Dermis blood vessel endothelial cell (primary cell): ENCODE measurements around the gene PKD2. TPM values are rescaled to one million over a fixed set of nuclear protein-coding genes. Genes with fewer than 3 reads are reported as not detected.
"Not testable (repeated sequence)": the region's sequence is repeated elsewhere in the genome, so short reads cannot be mapped to it uniquely, and the experiment has no call there.

ENCODE experiments used
- DNase-seq: peaks from one replicate; pipeline ENCODE4 v3.0.0; 2010
- total RNA-seq: library from RNA; depleted of rRNA; stranded (reverse); fragments of >200 nt; gene quantifications from 2 replicates; pipeline ENCODE4 v1.2.3, GENCODE V29; 2014

The PKD2 gene
- total RNA-seq, 1 donor from 2014 or later, result 48.8 TPM

DNA sequence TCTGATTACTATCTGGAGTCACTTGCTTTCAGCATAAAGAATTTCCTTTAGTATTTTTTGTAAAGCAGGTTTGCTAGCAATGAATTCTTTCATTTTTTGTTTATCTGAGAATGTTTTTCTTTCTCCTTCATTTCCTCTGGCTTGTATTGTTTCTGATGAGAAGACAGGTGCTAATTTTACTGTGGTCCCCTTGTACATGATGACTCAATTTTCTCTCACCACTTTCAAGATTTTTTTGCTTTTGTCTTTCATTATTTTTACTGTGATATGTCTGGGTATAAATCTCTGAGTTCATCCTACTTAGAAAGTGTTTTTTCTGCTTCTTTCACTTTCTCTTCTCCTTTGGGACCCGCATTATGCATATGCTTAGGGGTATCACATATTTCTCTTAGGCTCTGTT, 62.6 kb downstream of the PKD2 start:
- peak; percentile 48 for DNase-seq

DNA sequence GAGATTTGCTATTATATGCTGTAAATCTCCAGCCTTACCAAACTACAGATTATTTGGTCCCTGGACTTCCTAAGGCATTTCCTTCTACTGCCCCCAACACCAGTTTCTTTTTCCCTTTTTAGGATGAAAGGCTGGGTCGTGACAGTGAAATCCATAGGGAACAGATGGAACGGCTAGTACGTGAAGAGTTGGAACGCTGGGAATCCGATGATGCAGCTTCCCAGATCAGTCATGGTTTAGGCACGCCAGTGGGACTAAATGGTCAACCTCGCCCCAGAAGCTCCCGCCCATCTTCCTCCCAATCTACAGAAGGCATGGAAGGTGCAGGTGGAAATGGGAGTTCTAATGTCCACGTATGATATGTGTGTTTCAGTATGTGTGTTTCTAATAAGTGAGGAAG, 67.9 kb downstream of the PKD2 start:
- DNase-seq, result no peak

DNA sequence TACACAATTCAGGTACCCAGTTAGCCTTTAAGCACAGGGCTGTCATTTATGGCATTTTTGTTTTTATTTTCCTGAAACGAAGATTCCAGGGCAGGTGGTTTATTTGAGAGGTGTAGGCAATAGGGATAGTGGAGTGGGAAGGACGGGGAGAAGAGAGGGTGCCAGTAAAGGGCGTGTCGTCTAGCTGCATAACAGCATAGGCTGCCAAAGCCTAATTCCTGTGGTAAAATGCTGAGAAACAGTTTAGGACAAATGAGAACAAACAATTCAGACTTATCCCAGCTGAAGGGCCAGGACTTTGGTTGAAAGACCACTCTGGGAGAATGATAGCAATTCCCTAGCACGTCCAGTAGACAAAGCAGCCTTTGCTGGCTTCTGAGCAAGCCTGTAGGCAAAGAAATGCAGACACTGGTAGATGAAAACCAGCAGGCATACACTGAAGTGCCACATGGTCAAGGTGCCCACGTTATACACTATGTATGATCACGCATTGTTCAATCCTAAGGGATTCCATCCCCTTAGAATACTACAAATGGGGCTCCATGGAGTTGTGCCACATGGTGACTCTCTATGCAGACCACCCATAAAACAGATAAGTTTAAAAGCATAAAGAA, 70.6 kb downstream of the PKD2 start:
- no peak for DNase-seq

DNA sequence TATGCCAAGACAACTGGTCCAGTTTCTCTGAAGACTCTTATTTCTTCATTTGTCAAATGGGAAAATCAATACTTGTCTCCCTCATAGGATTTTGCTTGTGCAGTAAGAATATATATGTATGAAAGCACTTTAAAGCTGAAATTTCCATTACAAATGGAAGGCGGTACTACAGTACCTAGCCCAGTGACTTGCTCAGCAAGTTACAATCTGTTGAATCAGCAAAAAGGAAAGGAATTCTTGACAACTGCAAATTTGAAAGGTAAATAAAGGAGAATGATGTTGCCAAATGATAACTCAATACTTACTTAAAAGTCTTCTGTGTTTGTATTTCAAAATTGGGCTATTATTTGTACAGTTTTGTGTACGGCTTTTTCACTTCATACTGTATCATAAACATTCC, 71.1 kb downstream of the PKD2 start:
- no peak for DNase-seq

DNA sequence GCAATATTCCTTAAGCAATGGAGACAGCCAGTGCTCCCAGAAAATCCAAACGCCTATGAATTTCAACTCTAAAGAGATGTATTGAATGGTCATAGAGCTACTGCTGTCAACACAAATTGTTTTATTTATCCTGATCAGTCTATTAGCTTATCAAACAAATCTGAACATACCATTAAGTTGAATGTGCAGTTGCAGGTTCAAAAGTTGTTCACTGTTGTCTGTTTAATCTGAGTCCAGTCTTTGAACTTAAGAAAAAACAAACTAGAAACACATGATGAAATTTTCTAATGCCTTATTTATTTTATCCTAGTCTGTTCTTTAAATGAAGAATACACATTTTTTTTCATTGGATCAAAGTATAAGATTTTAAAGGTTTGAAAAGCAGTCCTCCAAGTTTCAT, 73.2 kb downstream of the PKD2 start:
- DNase-seq, result no peak

DNA sequence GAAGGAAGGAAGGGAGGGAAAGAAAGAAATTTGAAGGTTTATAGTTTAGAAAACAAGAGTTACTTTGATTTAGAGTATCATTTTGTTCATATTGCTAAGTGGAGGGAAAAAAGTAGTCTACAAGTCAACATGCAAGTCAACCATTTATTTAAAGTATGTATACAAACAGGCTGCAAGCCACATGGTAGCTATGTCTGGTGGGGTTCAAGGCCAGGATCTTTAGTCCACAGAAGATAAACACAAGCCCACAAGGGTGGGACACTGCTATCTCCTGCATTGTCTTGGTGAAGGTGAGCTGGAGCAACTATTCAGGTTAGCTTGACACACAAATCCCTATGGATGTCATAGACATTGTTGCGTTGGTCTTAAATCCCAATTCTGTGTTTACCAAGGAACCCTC, 79.6 kb downstream of the PKD2 start:
- no peak for DNase-seq

DNA sequence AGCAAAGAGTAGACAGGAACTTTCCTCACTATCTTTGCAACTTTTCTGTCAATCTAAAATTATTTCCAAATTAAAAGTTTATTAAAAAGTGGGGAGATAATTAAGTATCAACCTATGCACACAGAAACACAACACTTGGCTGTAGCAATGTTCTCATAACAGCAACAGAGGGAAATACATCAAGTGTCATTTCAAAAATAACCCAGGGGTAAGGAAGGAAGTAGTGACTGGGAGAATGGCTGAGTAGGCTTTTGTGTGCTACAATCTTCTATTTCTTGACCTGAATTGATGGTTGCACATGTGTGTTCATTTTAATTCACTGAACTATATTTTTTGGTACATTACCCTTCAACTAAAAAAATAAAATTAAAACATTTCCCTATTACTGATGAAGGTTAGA, 83.5 kb downstream of the PKD2 start:
- DNase-seq, result peak; percentile 28

DNA sequence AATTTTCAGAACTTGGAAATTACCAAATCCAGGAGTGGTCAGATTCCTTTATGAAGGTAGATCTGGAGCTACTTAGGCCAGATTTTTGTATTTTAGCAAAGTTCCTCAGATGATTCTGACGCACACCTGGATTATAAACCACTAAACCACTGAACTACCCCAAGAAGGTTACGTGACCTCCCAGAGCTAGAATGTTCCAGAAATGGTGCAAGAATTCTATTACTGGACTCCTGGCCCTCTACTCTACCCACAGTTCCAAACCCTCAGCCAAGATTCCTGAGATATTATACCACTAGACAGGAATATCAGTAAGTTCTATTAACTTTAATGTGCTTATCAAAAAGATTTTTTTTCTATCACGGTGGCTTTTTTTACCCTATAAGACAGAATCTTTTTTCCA, 83.9 kb downstream of the PKD2 start:
- no peak for DNase-seq

DNA sequence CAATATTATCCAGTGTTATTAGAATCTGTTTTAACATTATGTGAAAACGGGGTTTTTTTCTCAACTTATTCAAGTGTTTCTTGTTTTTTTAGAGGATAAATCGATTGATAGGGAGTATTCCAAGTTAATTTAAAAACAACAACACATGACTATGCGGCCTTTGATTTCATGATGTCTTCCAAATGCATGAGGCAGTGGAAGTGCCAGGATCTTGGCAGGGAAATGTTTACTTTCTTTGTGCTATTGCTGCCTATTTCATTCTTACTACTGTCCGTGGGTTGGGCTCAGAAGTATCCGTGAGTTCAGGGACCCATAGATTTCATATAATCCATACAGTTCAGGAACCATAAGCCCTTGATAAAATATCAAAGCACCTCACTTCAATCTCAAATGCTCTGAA, 86.4 kb downstream of the PKD2 start:
- no peak for DNase-seq

DNA sequence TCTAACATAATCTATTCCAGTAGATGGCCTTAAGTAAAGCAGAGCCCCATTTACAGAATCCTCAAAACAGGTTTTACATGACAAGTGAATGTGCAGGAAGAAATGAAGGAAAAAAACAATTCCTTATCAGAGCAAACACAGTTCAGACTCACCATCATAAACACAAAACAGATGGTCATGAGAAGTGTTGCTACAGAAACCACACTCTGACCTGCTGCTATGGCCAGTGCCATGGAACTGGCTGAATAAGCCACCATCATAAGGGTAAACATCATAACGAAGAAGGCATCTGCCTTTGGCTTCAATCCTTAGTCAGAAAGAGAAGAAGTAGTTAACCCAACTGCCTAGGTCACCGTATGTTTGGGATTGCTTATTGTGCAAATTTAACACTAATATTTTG, 89.9 kb downstream of the PKD2 start:
- no peak for DNase-seq

DNA sequence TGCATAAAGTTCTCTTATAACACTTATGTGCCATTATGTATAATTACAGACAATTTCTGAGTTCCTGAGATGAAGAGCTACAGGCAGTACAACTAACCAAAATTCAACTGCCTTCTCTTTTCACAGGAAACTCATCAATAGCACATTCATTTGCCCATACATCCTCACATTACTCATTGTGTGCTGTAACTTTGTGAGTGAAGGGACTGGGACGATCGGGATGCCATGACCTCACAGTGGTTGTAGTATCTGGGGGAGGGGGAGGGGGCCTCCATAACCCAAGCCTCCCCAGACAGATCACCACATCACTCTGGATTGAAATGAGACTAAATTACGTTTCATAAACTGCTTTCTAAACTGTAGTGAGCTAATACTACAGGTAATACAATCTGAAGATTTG, 90.3 kb downstream of the PKD2 start:
- DNase-seq, result no peak

DNA sequence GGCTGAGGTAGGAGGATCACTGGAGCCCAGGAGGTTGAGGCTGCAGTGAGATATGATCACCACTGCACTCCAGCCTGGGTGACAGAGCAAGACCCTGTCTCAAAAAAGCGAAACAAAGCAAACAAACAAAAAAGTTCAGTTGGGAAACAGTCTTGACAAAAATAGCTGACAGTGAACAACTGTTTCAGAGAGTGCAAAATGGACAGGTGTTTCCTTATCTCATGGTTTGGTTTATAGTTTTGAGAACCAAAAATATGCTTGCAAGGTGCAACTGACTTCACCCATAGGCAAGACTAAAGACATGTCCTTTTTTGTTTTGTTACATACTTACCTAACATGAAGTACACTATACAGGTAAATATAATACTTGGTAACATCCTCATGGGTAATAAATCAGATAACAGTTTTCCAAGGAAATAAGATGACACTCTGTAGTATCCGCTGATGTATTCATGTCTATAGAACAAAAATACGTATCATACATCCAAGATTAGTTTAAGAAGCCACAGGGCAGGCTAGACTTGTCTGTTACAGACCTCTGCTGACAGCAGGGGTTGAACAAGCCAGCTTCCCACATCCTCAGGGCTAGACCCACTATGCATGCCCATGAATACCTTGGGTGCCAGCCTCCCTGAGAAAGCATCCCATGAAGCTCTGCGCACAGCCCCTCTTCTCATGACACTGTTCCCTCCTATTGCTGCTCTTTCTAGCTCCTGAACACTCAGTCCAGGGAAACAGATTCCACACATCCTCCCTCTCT, 91.7 kb downstream of the PKD2 start:
- no peak for DNase-seq

DNA sequence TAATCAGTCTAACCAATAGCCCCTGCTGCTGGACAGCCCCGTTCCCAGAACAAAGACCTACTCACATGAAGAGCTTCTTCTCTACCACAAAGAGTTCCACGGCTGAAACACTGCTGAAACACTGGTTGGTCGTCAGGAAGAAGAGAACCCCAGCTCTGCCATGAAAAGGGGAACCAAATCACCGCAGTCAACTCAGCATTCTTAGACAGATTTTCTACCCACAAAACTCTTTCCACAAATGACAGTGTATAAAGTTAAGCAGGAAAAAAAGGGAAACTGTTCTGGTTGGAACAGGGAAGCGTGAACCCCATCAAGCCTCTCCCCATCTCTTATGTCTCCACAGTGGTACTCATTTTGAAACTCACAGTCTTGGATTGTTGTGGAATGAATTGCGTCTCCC, 93.7 kb downstream of the PKD2 start:
- DNase-seq, result no peak

DNA sequence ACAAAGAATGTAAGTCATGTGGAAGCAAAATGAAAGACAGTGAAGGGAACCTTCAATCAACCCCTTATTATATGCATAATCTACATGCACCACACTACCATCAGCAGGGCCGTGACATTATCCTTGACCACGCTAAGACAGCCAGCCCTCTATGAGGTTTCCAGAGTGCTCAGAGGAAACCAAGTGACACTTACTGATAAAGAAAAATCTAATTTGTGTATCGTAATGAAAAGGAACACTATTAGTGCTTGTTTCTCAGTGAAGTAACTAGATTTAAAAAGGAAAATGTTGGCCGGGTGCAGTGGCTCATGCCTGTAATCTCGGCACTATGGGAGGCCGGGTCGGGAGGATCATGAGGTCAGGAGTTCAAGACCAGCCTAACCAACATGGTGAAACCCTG, 94.6 kb downstream of the PKD2 start:
- no peak for DNase-seq

DNA sequence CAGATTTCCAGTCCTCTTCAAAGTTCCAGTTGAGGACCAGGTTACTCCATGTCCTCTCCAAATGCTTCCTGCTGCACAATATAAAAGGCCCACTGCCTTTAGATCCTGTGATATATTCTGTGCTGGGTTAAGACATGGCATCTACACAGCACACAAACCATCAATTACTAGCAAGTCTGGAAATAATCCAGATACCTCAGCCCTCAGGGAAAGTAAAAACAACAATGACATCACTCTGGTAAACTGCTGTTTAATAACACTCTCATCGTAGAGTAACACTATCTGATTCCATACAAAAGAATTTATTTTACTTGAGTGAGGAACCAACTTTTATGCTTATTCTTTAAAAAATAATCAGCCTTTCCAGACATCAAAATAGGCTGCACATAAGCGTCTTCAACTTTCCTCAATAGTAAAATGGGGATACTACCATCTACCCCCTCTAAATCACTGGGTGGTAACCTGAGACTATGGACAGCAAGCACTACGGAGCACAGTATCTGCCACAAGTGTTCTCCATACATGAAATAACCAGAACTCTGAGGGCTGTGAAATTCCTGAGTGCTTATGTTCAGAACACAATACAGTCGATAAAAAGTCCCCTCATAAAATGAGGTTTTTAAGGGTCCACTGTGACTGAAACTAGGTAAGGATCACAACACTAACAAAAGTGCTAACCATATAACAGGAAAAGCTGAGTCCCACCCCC, 97.6 kb downstream of the PKD2 start:
- peak; percentile 67 for DNase-seq

DNA sequence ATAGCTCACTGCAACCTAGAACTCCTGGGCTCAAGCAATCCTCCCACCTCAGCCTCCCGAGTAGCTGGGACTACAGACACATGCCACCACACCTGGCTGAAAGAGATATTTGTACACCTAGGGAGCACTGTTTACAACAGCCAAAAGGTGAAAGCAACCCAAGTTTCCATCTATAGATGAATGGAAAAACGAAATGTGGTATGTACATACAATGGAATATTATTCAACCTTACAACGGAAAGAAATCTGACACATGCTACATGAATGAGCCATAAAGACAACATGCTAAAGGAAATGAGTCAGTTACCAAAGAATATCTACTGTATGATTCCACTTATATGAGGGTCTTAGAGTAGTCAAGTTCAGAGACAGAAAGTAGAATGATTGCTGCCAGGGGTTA, 98.8 kb downstream of the PKD2 start:
- peak; percentile 79 for DNase-seq

DNA sequence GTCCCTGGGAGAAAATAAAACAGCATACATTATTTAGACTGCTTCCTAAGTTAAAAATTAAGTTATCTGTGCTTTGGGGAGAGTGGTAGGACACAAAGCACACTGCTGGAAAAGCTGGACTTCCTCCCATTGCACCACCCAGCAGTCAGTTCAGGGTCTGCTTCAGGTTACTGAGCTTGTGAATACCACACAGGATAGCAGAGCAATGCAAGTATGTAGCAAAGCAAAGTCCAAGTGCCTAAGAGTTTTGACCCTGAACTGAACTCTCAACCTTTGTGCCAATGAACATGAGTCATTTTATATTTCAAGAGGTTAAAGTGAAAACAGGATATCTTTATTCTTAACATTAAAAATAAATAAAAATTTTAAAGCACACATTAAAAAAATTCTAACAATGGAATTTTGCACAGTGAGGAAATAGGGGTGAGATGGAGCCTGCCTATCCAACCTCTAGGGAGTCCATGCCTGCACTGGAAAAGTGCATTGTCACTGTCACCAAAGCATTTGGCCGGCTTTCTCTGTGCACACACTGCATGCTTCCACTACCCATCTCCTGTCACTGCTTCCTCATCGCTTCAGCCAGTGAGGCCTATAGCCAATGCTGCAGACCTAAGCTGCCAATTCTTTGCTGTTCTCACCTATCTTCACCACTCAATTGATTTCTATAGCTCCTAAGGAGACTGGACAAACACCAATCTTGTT, 100.1 kb downstream of the PKD2 start:
- DNase-seq, result peak; percentile 42

DNA sequence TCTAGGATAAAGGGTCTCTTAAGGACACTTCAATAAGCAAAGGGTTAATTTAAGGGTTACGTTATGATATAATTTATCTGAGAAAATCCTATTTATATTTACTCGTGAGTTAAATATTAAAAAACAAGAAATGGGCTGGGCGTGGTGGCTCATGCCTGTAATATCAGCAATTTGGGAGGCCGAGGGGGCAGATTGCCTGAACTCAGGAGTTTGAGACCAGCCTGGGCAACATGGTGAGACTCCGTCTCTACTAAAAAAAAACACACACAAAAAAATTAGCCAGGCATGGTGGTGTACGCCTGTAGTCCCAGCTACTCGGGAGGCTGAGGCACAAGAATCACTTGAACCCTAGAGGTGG, 100.7 kb downstream of the PKD2 start:
- not testable (repeated sequence) for DNase-seq

DNA sequence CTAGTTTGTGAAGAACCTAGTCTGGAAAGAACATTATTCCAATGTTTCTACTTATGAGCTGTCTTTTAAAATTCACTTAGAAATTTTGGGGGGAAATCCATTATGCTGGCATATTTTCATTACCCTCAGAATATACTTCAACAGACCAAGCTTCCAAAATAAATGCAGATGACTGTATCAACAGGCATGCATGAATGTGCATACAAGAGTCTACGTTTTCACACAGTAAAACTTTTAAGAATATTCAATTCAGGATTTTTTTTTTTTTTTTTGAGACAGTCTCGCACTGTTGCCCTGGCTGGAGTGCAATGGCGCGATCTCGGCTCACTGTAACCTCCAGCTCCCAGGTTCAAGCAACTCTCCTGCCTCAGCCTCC, 101.3 kb downstream of the PKD2 start:
- no peak for DNase-seq

DNA sequence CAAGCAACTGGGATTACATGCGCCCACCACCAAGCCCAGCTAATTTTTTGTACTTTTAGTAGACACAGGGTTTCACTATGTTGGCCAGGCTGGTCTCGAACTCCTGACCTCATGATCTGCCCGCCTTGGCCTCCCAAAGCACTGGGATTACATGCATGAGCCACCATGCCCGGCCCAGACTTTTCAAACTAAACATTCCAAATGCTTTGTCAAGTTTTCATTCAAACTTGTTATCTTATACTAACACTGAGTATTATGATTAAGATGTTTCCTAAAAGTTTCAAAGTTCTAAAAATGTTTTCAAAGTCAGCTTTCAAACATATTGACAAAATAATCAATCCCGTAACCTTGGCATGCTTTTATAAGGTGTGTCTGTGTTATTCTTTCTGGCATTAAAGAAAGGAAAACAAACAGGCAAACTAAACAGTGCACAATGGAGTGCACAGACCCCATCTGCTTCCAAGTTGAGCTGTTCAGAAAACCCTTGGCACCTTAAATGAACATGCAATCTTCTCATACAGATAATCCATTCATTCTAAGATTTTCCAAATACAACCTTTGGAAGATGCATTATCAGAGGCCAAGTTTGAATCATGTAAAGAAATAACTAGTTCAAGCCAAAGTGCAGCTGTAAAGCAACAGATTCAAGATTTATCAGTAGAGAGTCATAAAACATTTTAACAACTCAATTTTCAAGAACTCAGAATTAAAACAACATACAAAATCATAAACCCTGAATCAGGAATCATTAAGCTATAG, 101.9 kb downstream of the PKD2 start:
- DNase-seq, result no peak

DNA sequence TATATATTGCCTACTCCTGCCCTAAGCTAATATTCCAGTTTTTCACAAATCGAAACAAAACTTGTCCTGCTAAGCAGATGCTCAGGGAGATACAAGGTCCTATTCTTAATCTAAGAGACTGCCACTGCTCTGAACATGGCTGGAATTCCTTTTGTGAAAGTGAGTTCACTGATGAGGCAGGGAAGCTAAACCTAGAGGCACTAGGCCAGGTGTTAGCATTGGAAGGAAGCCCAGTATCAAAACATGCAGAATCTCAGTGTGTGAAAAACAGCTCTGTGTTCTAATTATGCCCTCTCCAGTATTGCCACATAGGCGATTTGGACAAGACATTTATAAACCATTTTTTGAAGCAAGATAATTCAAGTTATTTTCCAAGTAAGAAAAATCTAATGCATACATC, 103.4 kb downstream of the PKD2 start:
- peak; percentile 38 for DNase-seq

DNA sequence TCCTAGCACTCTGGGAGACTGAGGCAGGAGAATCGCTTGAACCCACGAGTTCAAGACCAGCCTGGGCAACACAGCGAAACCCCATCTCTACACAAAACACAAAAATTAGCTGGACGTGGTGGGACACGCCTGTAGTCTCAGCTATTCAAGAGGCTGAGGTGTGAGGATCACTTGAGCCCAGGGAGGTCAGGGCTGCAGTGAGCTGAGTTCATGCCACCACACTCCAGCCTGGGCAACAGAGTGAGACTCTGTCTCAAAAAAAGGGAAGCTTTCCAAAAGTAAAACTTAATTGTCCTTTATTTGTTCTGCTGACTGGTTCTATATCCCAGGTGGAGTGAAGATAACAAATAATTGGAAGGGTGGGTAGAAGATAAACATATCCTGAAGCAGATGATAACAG, 105.4 kb downstream of the PKD2 start:
- no peak for DNase-seq

DNA sequence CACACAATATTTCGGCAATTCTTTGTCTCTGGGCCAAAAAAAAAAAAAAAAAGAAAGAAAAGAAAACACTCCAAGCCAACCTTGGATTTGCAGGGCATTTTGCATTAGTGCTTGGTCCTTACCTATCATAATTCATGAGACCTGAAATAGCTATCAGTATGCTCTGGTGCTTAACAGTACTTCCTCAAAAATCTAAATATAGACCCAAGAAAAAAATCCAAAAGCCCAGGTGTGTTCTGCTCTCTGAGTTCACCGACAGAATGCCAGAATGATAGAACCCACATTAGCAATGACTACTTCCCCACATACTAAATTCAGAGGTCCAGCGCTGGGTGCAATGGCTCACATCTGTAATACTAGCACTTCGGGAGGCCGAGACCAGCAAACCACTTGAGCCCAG, 108.2 kb downstream of the PKD2 start:
- no peak for DNase-seq
